NK-92 (cell line): ENCODE measurements around the gene OR1L1.

ENCODE experiments used
- DNase-seq: peaks from one replicate; lab custom pipeline; 2025; ENCODE audit not compliant: unreplicated experiment; lab: John Stamatoyannopoulos, UW

The OR1L1 gene, protein sequence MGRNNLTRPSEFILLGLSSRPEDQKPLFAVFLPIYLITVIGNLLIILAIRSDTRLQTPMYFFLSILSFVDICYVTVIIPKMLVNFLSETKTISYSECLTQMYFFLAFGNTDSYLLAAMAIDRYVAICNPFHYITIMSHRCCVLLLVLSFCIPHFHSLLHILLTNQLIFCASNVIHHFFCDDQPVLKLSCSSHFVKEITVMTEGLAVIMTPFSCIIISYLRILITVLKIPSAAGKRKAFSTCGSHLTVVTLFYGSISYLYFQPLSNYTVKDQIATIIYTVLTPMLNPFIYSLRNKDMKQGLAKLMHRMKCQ

GRCh38 chr9:122661416-122661815 is at the start of gene OR1L1:
TSS of gene OR1L1 (plus strand) at chr9:122661716. CDS start at chr9:122661716, 0 bp downstream.
- no peak for DNase-seq

GRCh38 chr9:122614362-122614761 is 47.2 kb upstream of the OR1L1 start, which contains the start of gene OR1Q1:
TSS of gene OR1Q1 (plus strand) at chr9:122614738. CDS start at chr9:122614738, 0 bp downstream.
- DNase-seq = no peak

- no peak for DNase-seq
Measured at GRCh38 chr9:122619996-122620395, 41.5 kb upstream of the OR1L1 start.

GRCh38 chr9:122642226-122642625 is 19.3 kb upstream of the OR1L1 start:
- no peak for DNase-seq

DNA sequence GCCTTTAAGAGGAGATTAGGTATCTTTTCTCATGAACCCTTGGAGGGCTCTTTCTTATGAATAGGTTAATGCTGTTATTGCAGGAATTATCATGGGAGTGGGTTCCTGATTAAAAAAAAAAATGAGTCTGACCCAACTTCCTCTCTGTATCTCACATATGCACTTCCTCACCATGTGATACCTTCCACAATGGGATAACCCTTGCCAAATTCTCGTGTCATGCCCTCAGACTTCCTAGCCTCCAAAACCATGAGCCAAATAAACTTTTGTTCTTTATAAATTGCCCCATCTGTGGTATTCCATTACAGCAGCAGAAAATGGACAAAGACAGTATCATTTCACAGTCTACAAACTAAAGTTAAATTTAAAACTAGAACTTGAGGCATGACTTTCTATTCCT is 5.1 kb upstream of the OR1L1 start:
- no peak for DNase-seq

GRCh38 chr9:122657527-122657926 is 4.0 kb upstream of the OR1L1 start, which contains the start of gene OR1B1:
TSS of gene OR1B1 (minus strand) at chr9:122657627.
- DNase-seq = no peak

- no peak for DNase-seq
Measured at GRCh38 chr9:122672481-122672880, 11.0 kb downstream of the OR1L1 start.

DNA sequence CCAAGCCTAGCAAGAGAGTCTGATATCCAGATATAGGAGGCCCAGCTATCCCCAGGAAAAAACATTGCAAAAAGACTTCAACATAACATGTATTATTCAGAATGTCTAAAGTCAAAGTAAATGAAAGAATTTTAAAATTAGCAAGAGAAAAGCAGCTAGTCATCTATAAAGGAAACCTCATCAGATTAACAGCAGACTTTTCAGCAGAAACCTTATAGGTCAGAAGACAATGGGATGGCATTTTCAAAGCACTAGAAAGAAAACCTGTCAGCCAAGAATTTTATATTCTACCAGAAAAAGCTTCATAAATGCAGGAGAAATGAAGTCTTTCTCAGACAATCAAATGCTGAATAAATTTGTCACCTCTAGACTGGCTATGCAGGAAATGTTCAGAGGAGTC is 23.3 kb downstream of the OR1L1 start:
- DNase-seq = no peak

- DNase-seq = no peak
Measured at GRCh38 chr9:122695696-122696095, 34.2 kb downstream of the OR1L1 start.
